GM19438 (cell line): ENCODE measurements around the gene TMA7B.

Experiments
- ATAC-seq: cut with Tn5 transposase; IDR thresholded peaks from one replicate; pipeline ENCODE4 v1.9.1; 2021; ENCODE audit warnings: low read depth; ENCODE audit not compliant: unreplicated experiment

The TMA7B gene

DNA sequence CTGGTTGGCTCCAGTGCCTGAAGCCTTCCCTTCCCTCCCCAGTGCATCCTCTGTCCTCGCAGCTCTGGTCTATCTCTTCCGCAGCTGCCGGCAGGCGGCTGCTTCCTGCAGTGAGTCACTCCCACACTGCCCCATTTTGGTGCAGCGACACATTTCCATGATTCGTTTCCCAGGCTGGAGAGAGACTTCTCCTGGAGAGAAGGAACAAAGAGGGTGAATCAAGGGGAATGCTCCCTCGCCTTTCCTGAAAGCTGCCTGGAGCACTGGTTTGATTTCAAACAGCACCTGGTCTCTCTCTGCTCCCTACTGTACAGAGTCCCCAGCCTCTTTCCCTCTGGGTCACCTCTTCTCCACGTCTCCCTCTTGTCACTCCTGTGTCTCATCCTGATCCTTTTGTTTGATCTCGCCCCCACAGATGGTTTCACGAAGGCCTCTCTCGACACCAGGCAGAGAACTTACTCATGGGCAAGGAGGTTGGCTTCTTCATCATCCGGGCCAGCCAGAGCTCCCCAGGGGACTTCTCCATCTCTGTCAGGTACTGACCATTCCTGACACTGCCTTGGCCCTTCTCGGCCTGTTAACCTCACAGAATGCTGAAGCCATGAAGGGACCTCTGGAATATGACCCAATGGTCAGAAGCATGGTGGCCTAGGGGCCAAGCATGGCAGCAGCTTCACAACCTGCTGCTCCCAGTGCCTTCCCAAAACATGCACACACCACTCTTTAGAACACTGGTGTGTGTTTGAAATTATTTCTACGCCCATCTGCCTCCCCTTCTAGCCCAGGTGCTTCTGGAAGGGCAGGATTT is at the start of gene TMA7B:
Gene TMA7B (plus strand): TSS at position 758 of the 808 bp plus-strand sequence. CDS start 3,978 bp downstream, outside the sequence.
- no peak for ATAC-seq

DNA sequence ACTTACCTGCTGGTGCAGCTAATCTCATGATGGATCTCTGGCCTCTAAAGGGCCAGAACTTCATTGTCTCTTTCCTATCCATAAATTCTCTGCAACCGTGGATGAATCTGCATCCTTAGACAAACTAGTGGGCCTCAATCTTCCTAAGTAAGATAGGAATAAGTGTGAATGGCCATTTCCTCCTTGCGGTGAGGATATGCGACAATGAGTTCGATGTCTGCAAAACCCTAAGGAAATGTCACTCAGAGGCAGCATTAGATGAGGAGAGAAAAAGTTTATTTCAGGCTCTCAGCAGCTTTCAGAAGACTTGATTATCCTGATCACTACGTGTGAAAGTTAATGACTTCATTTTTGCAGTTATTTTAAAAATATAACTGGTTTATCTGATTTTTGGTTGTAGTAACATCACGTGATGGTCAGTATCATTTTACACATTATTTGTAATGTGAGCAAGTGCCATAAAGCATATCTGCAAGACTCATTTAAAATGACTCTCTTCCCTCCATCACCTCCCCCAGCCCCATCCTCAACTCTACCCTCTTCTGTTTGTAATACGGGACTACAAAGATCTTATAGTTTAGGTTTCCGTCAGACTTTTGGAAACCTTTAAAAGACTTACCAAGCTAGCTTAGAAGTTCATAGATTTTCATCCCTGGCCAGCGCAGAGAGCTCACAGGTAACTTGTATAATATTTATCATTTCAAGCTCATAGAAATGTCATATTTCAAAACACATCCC is 49.2 kb upstream of the TMA7B start:
- no peak for ATAC-seq

DNA sequence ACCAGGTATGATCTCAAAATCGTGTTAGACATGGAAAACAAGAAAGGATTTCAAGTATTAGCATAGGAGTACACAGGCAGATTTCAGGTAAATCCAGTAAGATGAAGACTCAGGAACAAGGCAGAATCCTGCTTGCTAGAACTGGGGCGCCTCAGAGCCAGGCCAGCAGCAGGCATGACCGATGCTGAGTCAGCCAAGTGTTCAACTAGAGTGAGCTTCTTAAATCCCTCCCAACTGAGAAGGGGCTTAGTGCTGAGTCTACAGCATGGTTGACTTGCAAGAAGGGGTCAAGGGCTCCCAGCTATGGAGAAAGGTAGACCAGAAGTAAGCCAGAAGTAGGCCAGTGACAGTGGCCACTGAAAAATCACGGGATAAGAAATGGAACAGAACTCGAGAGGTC is 46.9 kb upstream of the TMA7B start:
- ATAC-seq = no peak

DNA sequence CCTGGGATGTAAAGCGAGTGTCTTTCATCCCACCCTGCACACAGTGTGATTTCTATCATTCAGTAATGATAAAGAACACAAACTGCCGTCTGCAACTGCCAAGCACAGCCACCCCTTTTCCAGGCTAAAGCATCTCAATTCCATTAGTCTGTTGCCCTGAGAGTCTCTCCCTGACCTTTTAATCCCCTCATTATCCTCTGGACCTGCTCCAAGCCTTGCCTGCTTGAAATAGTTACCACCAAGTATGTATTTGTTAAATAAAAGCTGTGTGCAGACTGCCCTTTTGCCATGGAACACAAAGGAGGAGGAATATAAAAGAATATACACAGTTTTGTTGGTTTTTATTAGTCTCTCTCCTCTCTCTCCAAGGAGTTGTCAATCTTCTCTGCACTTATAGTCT is 46.3 kb upstream of the TMA7B start:
- no peak for ATAC-seq

DNA sequence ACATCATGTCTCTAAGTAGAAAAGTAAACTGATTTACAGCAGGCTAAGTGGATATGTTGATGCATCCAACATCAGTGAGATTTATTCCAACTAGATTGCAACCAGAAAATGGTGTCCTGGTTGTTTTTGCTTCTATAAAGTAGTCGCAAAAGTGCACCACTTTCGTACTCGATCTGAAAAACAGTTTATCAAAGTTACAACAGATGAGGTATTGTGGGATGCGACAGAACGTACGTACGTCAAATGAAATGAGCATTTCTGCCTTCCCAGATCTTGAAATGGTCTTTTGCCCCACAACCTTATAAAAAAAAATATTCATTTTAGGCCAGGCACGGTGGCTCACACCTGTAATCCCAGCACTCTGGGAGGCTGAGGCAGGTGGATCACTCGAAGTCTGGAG is 45.6 kb upstream of the TMA7B start:
- no peak for ATAC-seq

DNA sequence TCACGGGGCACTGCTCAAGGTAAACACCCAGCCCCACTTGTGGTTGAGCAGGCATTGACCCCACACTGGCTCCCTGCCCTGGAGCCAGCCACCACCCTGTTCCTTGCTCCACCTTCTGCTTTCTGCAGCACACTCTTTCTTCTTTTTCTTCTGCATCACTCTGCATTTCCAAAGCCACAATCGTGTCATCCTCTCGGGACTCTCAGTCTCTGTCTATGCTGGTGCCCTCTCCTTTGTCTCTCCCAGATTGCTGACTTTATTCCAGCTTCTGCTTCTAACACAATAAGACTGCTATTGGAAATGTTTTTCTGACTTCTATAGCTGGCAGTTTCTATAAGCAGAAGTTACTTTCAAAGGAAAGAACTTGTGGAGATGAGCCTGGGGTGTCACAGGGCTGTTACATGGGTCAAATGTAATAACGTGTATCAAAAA is 44.9 kb upstream of the TMA7B start:
- ATAC-seq = no peak

DNA sequence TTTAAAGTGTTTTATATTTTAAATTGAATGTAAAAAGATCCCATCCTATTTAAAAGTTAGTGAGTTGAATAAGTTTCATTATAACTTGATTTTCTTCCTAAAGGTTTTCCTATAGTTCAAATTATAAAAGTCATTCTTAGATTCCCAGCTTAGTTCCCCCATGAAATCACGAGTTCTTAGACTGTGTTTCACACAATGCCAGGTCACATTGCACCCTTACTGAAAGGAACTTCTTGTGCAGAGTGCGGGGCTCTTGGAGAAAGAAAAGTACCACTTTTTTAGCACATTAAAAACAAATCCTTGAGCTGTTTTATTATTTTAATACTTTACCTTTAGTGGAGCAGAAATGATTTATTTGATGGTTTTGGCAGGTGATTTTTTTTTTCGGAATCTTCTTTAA is 43.7 kb upstream of the TMA7B start:
- no peak for ATAC-seq

DNA sequence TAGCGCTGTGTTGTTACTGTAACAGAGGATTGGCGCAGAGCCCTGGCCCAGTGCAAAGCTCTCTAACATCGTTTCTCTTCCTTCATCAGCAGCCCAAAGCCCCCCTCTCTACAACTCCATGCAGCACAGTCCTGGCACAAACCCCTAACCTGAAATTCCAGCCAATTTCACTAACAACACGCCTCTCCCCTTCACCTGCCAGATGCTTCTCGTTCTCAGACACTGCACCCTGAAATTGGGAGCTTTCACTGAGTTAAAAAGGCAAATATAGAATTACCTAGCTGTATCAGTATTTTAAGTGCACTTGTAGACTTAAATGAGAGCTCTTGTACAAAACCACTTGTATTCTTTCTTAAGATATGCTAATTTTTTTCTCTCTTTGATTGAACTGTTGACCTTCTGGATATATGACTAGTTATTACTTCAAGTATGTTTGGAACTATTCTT is 43.0 kb upstream of the TMA7B start:
- ATAC-seq = no peak

DNA sequence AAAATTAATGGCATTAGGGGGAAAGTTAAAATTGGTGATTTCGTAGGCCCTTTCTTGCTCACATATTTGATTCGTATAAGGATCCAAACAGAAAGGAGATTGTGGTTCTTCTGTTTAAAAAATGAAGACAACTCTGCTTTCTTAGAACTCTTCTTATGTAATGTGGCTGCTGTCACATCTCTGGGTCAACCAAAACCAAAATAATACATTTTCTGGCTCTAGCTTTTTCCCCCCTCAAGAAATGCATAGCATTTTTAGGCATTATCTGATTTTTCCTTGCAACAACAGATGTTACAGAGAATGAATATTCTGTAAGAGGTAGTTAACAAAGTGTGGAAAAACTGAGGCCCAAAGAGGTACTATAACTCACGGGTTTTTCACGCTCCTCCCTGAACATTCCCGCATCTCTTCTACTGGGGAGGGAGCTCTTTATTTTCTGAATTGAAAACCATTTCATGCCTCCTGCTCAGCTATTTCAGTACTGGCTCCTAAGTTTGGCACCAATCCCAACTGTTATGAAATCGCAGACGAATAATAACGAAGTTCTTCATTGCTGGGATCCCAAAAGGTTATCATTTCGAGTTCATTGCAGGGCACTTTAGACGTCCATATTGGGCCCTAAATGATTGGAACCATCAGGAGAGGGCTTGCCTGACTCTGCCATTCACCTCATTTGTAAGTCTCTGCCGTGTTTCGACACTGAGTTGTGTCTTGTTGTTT is 42.3 kb upstream of the TMA7B start:
- no peak for ATAC-seq

DNA sequence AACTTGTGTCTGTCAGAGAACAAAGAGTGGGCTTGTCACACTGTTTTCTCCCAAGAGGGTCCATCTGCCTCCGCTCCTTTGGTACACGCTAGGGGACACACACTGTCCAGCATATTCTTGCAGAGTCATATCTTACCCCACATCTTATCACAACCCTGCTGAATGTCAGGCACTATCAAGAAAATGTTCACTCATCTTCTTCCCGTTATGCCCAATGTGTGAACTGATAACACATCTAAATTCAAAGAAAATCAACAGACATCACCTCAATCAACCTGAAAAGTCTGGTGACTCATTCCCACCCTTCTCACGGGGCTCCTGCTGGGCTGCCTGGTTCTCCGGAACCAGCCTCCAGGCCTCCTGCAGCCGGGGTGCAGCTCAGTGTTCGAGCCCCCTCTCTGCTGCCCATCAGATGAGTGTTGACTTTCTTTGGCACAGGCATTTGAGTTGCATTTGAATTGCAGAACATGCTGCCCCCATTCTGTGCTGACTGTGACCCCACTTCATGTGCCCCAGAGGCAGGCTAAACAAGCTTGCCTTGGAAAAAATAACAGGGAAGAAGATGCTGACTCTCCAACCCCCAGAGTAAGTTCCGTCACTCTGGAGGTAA is 40.0 kb upstream of the TMA7B start:
- ATAC-seq = no peak

DNA sequence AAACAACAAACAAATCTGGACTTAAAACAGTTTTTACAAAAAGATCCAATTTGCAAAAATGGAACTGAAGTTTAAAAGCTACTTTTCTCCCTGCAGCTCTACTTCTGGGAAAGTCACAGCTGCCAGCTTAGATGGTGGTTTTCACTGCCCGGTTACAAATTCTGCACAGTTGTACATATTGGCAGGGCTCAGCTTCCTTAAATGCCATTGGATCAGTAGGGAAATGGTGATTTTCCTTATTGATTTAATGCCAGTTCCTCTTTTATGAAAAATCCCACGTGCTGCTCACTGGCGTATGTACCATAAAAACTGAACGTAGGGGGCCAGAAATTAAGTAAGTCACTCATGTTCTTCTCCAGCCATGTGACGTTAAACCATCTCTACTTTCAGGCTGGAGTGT is 36.5 kb upstream of the TMA7B start:
- ATAC-seq = no peak

DNA sequence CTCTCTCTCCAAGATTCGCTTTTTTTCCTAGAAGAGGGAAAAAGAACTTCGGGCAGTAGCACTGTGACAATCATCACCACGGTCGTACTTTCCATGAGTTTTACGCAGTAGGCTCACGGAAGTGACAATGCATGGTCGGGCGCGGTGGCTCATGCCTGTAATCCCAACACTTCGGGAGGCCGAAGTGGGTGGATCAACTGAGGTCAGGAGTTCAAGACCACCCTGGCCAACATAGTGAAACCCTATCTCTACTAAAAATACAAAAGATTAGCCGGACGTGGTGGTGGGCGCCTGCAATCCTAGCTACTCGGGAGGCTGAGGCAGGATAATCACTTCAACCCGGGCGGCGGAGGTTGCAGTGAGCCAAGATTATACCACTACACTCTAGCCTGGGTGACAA is 35.9 kb upstream of the TMA7B start:
- no peak for ATAC-seq

DNA sequence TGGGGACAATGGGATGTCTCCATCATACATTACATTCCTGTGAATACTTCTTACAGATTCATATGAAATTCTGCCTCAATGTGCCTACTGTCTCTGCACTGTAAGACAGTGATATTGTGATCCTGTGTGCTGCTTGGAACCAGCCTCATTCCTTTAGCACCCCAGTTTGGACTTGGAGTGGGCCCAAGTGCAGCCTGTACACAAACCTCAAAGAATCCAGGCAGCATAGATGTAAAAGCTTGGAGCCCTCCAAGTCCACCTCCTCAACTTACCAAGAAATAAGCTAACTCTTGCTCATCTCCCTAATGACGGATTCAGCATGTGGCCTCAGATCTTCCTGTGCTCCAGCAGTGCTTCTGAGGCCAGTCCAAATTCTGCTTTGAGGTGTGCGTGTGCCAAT is 34.9 kb upstream of the TMA7B start:
- ATAC-seq = no peak

DNA sequence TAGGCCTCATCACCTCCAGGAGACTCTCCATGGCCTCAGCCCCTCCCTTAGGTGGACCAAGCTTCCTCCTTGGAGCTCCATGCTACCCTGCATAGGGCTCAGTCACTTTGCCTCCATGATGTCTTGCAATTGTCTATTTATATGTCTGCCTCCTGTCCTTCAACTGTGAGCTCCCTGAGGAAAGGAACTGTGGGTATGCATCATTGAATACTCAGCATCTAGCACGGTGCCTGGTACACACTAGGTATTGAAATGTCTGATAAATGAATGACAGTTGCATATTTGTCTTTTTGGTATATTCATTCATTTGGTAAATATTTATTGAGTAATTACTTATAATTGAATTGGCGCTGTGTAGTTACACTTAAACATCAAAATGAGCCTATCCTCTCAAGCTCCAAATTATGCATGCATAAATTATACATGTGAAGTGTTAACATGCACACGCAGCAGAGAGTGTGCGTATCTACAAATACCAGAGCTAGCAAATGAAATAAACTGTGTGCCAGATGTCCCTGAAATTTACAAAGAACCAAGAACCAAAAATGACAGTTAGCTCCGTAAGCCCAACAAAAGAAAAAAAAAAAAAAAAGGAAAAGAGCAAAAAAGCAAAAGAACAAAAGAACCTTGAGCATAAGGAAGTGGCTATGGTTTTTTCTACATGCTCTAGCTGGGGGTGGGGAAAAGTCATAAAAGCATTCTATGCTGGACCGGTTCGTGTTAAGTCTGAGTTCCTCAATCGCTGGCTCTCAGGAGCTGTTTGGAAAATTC is 34.1 kb upstream of the TMA7B start:
- ATAC-seq = no peak

DNA sequence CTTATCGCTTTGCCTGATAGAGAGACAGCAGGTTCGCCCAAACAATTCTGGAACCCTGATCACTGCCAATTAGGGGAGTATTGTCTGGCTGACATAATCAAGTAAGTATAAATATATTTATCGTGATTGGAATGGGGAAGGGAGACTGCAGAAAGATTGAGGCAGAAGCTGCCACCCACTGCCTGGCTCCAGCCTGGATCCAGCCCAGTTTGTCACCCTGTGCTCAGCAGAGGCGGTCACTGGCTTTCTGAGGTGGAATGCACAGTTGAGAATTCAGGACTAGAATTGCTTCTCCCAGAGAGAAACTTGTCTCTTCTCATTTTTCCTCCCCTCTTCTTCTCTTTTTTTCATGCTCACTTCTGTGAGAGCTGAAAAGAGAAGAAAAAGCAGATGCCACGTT is 33.4 kb upstream of the TMA7B start:
- no peak for ATAC-seq

DNA sequence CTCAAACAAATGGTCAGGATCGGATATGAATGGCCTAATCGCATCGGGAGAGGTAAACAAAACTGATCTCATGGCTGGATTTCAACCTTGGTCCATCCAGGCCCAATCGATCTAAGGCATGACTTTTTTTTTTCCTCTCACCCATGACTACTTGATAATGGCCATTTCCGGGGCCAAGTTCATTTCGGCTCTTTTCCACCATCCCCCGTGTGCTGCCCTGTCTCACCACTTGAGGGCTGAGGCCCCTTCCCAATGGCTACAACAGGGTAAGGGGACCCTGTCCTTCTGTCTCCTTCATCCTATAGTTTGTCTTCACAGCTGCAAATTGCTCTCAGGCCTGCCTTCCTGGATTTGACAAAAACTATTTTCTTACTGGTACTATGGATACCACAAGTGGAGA is 32.7 kb upstream of the TMA7B start:
- ATAC-seq = no peak

DNA sequence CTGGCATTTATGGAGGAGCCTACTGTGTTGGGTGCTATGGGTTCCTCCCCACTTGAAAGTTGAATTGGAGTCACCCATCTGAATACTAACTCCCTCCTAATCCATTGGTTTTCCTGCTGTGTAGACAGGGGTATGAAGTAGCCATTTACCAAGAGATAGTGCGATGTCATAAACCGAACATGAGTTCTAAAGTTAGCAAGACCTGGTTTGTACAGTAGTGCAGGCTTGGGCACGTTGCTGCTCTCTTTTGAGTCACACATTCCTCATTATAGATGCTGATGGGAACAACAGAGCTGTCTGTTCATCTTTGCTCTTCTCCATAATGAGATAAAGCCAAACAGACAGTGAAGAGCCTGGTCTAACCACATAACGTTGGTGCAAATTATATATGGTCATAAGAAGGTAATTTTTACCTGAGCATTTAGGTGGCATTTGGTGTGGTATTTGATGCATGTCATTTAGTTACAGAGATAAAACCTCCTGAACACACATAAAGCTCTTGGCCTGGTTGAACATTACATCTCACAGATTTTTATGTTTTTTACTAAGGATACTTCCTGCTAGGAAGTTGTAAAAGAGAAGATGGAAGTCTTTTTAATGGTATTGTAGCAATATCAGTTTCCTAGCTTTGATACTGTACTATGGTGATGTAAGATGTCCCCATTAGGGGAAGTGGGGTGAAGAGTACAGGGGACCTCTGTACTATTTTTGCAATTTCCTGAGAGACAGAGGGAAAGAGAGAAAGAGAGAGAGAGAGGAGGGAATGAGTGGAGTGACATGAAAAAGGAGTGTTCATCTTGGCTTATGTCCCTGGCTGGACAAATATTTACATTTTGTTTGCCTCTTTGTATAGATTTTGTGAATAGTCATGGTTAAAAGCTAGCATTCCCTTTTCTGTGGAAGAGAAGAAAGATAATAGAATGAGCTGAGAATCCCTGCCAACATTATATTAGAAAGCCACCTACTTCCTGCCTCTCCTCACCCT is 31.4 kb upstream of the TMA7B start:
- ATAC-seq = no peak

DNA sequence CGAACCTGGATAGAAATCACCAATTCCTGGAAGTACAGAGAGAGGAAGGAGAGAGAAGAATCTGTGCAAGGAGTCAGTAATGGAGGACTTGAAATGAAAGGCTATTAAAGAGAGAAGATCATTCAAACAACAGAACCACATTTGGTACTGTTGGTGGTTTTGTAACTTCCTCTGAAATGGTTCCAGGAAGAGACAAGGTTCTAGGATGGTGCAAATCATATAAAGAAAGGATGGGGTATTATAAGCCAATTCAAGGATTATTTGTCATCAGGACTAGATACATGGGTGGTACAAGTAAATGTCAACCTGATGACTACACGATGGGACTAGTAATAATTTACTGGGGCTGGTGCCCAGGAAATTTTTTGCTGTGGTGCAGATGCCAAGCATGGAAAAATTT is 28.9 kb upstream of the TMA7B start:
- ATAC-seq = no peak

DNA sequence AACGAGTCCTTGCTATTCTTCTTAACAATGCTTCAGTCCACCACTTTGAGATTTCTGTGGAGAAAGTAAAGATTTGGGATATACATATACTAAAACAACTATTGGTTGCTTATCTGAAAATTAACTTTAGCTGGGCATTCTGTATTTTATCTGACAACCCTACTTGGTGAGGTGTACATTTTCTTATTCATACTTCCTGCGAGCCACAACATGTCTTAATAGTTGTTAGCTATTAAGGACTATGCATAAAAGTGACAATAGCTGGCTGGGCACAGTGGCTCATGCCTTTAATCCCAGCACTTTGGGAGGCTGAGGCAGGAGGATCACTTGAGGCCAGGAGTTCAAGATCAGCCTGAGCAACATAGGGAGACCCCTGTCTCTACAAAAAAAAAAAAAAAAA is 28.0 kb upstream of the TMA7B start:
- ATAC-seq = no peak
